ENCODE results near the gene LMNB1.

- TF ChIP-seq CTCF (IDR thresholded peaks at IDR 0.05), result no peak
- TF ChIP-seq POLR2AphosphoS5 (IDR thresholded peaks at IDR 0.05), result no peak
- no peak for TF ChIP-seq POLR2A (IDR thresholded peaks at IDR 0.05)
Observed at GRCh38 chr5:126818736-126819135, 41.8 kb downstream of the LMNB1 start.
